ENCODE results near the gene GRIN2C.

Gene GRIN2C

GRCh38 chr17:74796866-74797265 is 62.8 kb downstream of the GRIN2C start:
- Histone ChIP-seq H3K4me2 (ENCODE audit: low read depth, low read length, poor library complexity, severe bottlenecking) (no peak overlapping the region), H4K20me1 (ENCODE audit: low read depth, low read length) (no peaks in the 10 kb centered on the region), H3K9ac (ENCODE audit: low read length) (no peak overlapping the region), H3K79me2 (ENCODE audit: insufficient read depth, low read length) (no peaks in the 10 kb centered on the region), H3K9me3 (ENCODE audit: insufficient read depth, low read length) (no peaks in the 10 kb centered on the region), H2AFZ (ENCODE audit: low read depth, low read length, severe bottlenecking) (no peak overlapping the region), H3K4me3 (ENCODE audit: insufficient read depth, low read length, poor library complexity, severe bottlenecking) (no peak overlapping the region), H3K27ac (ENCODE audit: low read depth, low read length) (no peak overlapping the region), H3K9me2 (replicated peaks; ENCODE audit: insufficient read depth, low read length) (no peaks in the 10 kb centered on the region), H3K27me3 (ENCODE audit: low read length) (no peaks in the 10 kb centered on the region), H3K36me3 (ENCODE audit: low read length) (no peaks in the 10 kb centered on the region), H3F3A (ENCODE audit: insufficient read depth) (no peaks in the 10 kb centered on the region)
- no peak for TF ChIP-seq CTCF (IDR thresholded peaks at IDR 0.05; ENCODE audit: insufficient read depth, low read length, poor library complexity, severe bottlenecking)
- TF ChIP-seq EZH2phosphoT487 (conservative IDR thresholded peaks at IDR 0.05; ENCODE audit: low read length), result no peak

GRCh38 chr17:74796211-74796610 is 63.5 kb downstream of the GRIN2C start:
- H3K4me2 ChIP-seq (ENCODE audit: low read depth, low read length, poor library complexity, severe bottlenecking), result no peak overlapping the region
- no peaks in the 10 kb centered on the region for H3K9me3 ChIP-seq (ENCODE audit: insufficient read depth, low read length)
- H3K27ac ChIP-seq (ENCODE audit: low read depth, low read length), result no peak overlapping the region
- no peak overlapping the region for H2AFZ ChIP-seq (ENCODE audit: low read depth, low read length, severe bottlenecking)
- no peaks in the 10 kb centered on the region for H4K20me1 ChIP-seq (ENCODE audit: low read depth, low read length)
- H3K27me3 ChIP-seq (ENCODE audit: low read length), result no peaks in the 10 kb centered on the region
- no peaks in the 10 kb centered on the region for H3F3A ChIP-seq (ENCODE audit: insufficient read depth)
- no peaks in the 10 kb centered on the region for H3K79me2 ChIP-seq (ENCODE audit: insufficient read depth, low read length)
- H3K4me3 ChIP-seq (ENCODE audit: insufficient read depth, low read length, poor library complexity, severe bottlenecking), result no peak overlapping the region
- H3K9me2 ChIP-seq (replicated peaks; ENCODE audit: insufficient read depth, low read length), result no peaks in the 10 kb centered on the region
- no peak overlapping the region for H3K9ac ChIP-seq (ENCODE audit: low read length)
- TF ChIP-seq EZH2phosphoT487 (conservative IDR thresholded peaks at IDR 0.05; ENCODE audit: low read length) (no peak), CTCF (IDR thresholded peaks at IDR 0.05; ENCODE audit: insufficient read depth, low read length, poor library complexity, severe bottlenecking) (no peak)
- H3K36me3 ChIP-seq (ENCODE audit: low read length), result no peaks in the 10 kb centered on the region

- H3K9me2 ChIP-seq (replicated peaks; ENCODE audit: insufficient read depth, low read length), result no peaks in the 10 kb centered on the region
- H3F3A ChIP-seq (ENCODE audit: insufficient read depth), result no peaks in the 10 kb centered on the region; the same call in 1 of the 2 replicates
- no peak overlapping the region for H3K4me2 ChIP-seq (ENCODE audit: low read depth, low read length, poor library complexity, severe bottlenecking)
- no peak overlapping the region for H3K9ac ChIP-seq (ENCODE audit: low read length)
- TF ChIP-seq CTCF (IDR thresholded peaks at IDR 0.05; ENCODE audit: insufficient read depth, low read length, poor library complexity, severe bottlenecking) (no peak), EZH2phosphoT487 (conservative IDR thresholded peaks at IDR 0.05; ENCODE audit: low read length) (no peak)
- H3K27me3 ChIP-seq (ENCODE audit: low read length), result no peaks in the 10 kb centered on the region
- no peaks in the 10 kb centered on the region for H3K36me3 ChIP-seq (ENCODE audit: low read length)
- no peaks in the 10 kb centered on the region for H4K20me1 ChIP-seq (ENCODE audit: low read depth, low read length)
- no peak overlapping the region for H3K27ac ChIP-seq (ENCODE audit: low read depth, low read length)
- H3K9me3 ChIP-seq (ENCODE audit: insufficient read depth, low read length), result no peaks in the 10 kb centered on the region
- no peaks in the 10 kb centered on the region for H3K79me2 ChIP-seq (ENCODE audit: insufficient read depth, low read length)
- no peak overlapping the region for H3K4me3 ChIP-seq (ENCODE audit: insufficient read depth, low read length, poor library complexity, severe bottlenecking)
- H2AFZ ChIP-seq (ENCODE audit: low read depth, low read length, severe bottlenecking), result no peak overlapping the region
Observed at GRCh38 chr17:74795327-74796020, 64.2 kb downstream of the GRIN2C start.

All from SU-DHL-6 (cell line).